GM19043 (cell line): Measurements from ENCODE around the gene KRT25.
"Not testable (repeated sequence)": the region's sequence is repeated elsewhere in the genome, so short reads cannot be mapped to it uniquely, and the experiment has no call there.

Experiments
- ATAC-seq: cut with Tn5 transposase; IDR thresholded peaks from one replicate; pipeline ENCODE4 v1.9.1; 2021; ENCODE audit warnings: low read depth; ENCODE audit not compliant: unreplicated experiment

Gene KRT25

GRCh38 chr17:40760105-40761016 is 5.2 kb upstream of the KRT25 start:
- ATAC-seq, result no peak

DNA sequence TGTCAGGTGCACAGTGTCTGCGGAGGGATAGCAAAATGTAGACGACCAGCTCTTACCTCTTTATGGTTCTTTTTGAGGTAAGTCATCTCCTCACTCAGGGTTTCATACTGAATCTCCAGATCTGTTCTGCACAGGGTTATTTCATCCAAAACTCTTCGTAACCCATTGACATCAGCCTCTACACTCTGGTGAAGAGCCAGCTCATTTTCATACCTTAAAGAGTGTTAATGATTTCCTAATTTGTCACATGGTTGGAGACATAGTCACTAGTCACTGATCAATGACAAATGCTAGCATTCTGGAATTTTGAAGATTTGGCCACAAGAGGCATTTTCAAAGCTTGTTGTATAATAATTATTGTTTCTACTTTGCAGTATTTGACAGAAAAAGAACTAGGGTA is 1.3 kb downstream of the KRT25 start:
- no peak for ATAC-seq

DNA sequence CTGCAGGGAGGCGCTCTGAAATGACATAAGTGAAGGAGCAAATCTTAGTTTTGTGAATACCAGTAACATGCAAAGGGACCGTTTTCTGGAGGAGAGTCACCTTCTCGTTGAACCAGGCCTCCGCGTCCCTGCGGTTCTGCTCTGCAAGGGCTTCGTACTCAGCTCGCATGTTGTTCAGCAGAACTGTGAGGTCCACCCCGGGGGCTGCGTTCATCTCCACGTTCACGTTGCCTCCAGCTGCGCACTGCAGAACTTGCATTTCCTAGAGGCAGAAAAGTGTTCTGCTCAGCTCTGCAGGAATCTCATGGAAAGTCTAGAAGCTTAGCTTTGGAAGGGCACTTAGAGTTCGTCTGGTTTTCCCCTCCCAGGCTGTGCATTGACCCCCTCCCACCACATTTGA is 4.1 kb downstream of the KRT25 start:
- no peak for ATAC-seq

DNA sequence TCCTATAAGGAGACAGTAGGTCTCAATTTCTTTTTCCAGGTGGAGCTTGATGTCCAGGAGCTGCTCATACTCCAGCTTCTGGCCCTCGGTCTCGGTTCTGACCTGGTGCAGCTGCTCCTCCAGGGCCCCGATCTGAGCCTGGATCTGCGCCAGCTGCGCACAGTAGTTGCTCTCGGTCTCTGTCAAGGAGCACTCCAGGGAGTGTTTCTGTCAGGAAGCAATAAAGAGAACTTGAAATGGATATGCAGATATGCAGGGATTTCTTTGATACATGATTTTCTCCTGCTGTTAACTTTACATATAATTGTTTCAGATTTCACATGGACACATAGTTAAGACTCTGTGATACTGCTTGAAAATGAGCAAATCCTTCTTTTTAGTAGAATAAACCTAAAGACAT is 4.7 kb downstream of the KRT25 start:
- no peak for ATAC-seq

DNA sequence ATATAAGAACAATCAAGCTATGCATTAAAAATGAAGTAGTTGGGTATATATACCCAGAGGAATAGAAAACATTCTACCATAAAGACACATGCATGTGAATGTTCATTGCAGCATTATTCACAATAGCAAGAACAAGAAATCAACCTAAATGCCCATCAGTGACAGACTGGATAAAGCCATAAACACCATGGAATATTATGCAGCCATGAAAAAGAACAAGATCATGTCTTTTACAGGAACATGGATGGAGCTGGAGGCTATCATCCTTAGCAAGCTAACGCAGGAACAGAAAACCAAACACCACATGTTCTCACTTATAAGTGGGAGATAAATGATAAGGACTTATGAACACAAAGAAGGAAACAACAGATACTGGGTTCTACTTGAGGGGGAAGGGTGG is 6.5 kb downstream of the KRT25 start:
- not testable (repeated sequence) for ATAC-seq

- no peak for ATAC-seq
Measured at GRCh38 chr17:40738553-40738952, 16.6 kb downstream of the KRT25 start.

DNA sequence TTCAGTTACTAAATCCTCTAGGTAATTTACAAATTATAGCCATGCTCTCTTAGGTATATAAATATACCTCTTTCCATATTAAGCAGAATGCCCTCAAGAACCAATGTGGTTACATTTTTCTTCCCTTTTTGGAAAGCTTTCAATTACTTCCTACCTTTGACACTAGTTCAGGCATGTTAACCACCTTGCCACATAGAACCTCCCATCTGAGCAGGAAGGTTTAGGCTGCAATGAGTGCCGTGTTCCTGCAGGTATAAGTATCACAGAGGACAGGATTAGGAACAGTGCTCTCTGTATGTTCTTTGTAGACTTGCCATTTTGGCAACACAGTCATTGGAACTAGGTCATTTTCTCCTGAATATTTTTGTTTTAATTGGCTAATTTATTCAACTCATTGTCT is 20.1 kb downstream of the KRT25 start:
- ATAC-seq, result no peak

DNA sequence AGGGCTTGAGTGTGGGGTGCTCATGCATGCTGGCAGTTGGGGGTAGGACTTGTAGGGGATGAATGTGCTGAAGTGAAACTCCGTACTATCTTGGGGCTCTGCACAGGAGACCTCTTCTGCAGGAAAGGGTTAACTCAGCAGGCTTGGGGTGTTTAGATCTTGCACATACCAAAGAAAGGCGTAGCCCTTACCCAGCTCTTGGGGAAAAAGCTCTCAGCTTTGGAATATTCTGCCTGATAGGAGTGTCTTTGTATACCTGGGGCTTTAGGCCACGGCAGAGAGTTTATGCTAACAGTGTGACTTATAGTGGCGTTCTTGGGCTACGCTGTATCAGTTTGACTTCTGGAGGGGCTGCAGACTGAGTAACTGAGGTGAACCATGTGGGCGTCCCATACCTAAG is 21.1 kb downstream of the KRT25 start:
- no peak for ATAC-seq

DNA sequence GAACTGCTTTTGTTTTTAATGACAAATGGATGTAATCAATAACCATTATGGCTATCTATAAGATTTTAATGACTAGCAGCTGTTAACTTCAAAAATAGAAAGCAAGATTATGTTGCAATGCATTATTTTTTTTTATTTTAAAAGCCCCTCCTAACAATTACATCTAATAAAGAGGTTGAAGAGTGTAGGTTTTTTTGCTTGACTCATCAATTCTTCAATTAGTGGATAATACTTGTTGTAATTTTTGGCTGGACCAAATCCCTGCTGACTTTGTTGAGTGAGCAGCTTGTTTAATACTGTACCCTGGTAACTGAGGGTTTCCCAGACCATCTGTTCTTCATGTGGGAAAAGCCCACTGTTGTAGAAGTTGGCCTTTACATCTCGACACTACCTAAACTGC is 24.2 kb downstream of the KRT25 start:
- no peak for ATAC-seq

- ATAC-seq, result no peak
Measured at GRCh38 chr17:40727447-40728231, 27.5 kb downstream of the KRT25 start.

DNA sequence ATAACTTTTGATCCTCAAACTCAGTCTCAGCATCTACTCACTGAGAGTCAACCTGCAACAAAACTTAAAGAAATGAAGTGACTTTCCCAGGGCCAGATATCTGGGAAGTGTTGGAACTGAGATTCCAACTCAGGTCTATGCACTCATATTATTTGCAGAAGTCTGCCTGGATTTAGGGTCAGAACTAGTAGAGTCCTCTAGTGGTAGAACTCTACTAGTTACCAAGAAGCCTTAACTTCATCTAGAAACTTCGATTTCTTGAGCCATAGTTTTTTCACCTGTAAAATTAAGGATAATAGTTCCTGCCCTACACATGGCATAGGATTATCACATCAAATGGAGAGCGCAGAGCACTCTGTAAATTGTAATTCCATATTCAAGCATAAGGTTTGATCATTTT is 28.2 kb downstream of the KRT25 start:
- ATAC-seq, result no peak

DNA sequence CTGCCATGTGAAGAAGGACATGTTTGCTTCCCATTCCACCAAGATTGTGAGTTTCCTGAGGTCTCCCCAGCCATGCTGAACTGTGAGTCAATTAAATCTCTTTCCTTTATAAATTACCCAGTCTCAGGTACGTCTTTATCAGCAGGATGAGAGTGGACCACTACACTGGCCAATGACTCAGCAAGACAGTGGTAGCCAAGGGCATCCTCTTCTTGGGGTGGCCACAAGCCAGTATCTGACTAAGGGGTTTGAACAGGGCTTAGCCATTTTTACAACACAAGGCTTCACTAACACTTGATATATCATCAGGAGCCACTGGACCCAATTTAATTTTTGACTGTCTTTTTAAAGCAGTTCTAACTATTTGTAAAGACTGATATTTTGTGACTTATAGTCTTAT is 30.5 kb downstream of the KRT25 start:
- ATAC-seq, result no peak

GRCh38 chr17:40722241-40722640 is 32.9 kb downstream of the KRT25 start:
- no peak for ATAC-seq

GRCh38 chr17:40720899-40721298 is 34.2 kb downstream of the KRT25 start:
- no peak for ATAC-seq

DNA sequence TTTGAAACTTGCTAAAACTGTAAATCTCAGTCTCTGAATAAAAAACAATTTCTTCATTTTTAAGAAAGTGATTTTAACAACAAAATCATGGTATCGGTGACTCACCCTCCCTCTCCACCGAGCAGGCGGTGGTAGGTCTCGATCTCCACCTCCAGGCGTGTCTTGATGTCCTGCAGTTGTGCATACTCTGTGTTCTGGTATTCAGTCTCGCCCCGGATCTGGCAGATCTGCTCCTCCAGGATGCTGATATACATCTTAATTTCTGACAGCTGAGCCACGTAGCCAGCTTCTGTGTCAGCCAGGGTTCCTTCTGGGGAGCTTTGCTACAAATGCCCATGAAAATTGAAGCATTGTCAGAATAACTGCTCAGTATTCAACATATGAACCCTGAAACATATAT is 36.2 kb downstream of the KRT25 start:
- ATAC-seq, result no peak

DNA sequence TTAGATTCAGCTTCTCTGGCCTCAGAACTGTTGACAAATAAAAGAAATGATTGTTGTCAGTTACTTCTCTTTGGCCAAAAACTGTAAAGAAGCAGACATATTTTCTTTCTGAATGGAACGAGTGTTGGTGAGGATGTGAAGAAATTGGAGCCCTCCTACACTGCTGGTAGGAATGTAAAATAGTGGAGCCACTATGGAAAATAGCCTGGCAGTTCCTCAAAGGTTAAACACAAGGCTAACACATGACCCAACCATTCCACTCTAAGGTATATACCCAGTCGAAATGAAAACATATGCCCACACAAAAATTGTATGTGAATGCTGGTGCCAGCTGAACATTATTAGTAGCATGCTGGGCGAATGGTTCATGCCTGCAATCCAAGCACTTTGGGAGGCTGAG is 37.4 kb downstream of the KRT25 start:
- no peak for ATAC-seq

- no peak for ATAC-seq
Measured at GRCh38 chr17:40714473-40714872, 40.7 kb downstream of the KRT25 start.

GRCh38 chr17:40707745-40708144 is 47.4 kb downstream of the KRT25 start:
- no peak for ATAC-seq

DNA sequence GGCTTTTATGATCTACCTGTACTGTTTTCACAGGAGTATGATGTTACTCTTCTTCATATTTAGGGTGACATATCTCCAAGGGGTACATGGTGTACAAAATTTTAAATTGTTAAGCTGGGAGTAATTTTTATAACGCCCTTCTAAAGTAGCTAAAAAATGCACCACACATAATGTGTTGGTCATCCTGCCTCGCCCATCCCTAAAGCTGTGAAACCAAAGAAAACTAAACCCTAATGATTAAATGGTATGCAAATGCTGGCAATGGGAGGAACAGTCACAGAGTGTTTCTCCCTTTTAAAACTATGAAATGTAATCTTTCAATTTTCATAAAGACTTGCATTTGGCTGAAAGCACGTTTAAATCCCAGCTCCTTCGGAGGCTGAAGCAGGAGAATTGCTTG is 49.5 kb downstream of the KRT25 start:
- no peak for ATAC-seq

DNA sequence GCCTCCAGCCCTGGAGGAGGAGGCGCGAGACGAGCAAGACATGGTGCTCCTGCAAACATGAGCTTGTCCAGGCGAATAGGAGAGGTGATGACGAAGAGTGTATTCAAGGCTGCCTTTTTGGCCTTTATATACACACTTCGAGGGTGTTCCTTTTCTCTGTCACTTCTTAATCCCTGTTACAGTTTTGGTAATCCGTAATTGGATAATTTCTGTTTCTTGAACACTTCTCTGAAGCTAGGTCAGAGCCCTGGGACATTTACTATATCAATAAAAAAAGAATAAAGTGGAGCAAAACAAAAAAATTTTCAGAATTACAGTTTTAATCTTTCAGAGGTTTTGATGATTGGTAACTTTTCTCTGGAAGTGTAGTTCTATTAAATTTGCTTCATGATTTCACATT is 51.5 kb downstream of the KRT25 start, which contains the start of gene KRT24:
TSS of gene KRT24 (minus strand) at position 101 of the 400 bp plus-strand sequence. CDS start at position 42, 59 bp downstream.
- no peak for ATAC-seq

- ATAC-seq, result no peak
Measured at GRCh38 chr17:40702271-40702670, 52.9 kb downstream of the KRT25 start.

GRCh38 chr17:40699853-40700252 is 55.3 kb downstream of the KRT25 start:
- no peak for ATAC-seq
